Gastroesophageal sphincter (tissue), 3 donors: ENCODE data around the gene MYO18A.

ENCODE experiments used
- CTCF ChIP-seq, 4 experiments: fragments of 200-600 bp in 2 of 4; fragments of 450-650 bp in 2 of 4; sonication (generic) in 1 of 4; IDR thresholded peaks; one replicate each; pipeline ENCODE4 v1.5.1; 2017 to 2019; ENCODE audit warnings: antibody characterized with exemption in 4 of 4, mild to moderate bottlenecking in 2 of 4, moderate library complexity in 2 of 4
- POLR2A ChIP-seq, 2 donors: fragments of 450-650 bp; IDR thresholded peaks; one replicate each; pipeline ENCODE4 v1.6.1; 2017; ENCODE audit warnings: antibody characterized with exemption in 2 of 2, mild to moderate bottlenecking in 2 of 2, moderate library complexity in 1 of 2
- POLR2AphosphoS5 ChIP-seq: sonication (generic); formaldehyde crosslinking; IDR thresholded peaks from one replicate; pipeline ENCODE4 v1.6.1; 2017; ENCODE audit warnings: antibody characterized with exemption

- TF ChIP-seq CTCF (IDR thresholded peaks at IDR 0.05): no peak
- TF ChIP-seq POLR2A (IDR thresholded peaks at IDR 0.05): no peak
- no peak for TF ChIP-seq POLR2AphosphoS5
Measured at GRCh38 chr17:29178750-29179231, 1.4 kb downstream of the MYO18A start.
